Adrenal gland (tissue), 12 donors: ENCODE measurements around the gene BSN. TPM values are rescaled to one million over a fixed set of nuclear protein-coding genes. Genes with fewer than 3 reads are reported as not detected.

Experiments used
- DNase-seq, 7 donors: peaks; one replicate each; pipeline ENCODE4 v3.0.0-alpha.2; 2019 to 2020
- H3K27ac ChIP-seq, 5 donors: fragments of 200-600 bp; sonication (generic) in 4 of 5; 1 replicate in 3 of 5; 2 replicates in 2 of 5; pipeline versions ENCODE4 v1.5.1 to v1.8.0; 2016 to 2020; ENCODE audit warnings: mild to moderate bottlenecking in 1 of 5
- H3K27me3 ChIP-seq: fragments of 200-600 bp; 2 replicates; pipeline ENCODE4 v1.8.0; 2021
- H3K36me3 ChIP-seq, 2 donors: fragments of 200-600 bp; replicated peaks in 1 of 2; 1 replicate in 1 of 2; 2 replicates in 1 of 2; pipeline versions ENCODE4 v1.5.1 to v1.8.0; 2018 to 2022
- H3K4me1 ChIP-seq, 2 donors: fragments of 200-600 bp; replicated peaks in 1 of 2; 1 replicate in 1 of 2; 2 replicates in 1 of 2; pipeline versions ENCODE4 v1.5.1 to v1.8.0; 2018 to 2021
- H3K4me3 ChIP-seq, 4 donors: fragments of 200-600 bp; sonication (generic) in 3 of 4; one replicate each; pipeline ENCODE4 v1.5.1; 2016 to 2018
- H3K9me3 ChIP-seq, 3 donors: fragments of 200-600 bp; sonication (generic) in 1 of 3; replicated peaks in 1 of 3; 1 replicate in 2 of 3; 2 replicates in 1 of 3; pipeline versions ENCODE4 v1.5.1 to v1.8.0; 2016 to 2021
- CTCF ChIP-seq, 6 experiments: fragments of 450-650 bp in 4 of 6; fragments of 200-600 bp in 2 of 6; sonication (generic) in 1 of 6; IDR thresholded peaks; 1 replicate in 5 of 6; 2 replicates in 1 of 6; pipeline versions ENCODE4 v1.5.1 to v1.8.0; 2016 to 2021; ENCODE audit warnings: antibody characterized with exemption in 6 of 6, mild to moderate bottlenecking in 2 of 6, moderate library complexity in 1 of 6
- POLR2A ChIP-seq, 2 donors: fragments of 450-650 bp; IDR thresholded peaks; one replicate each; pipeline ENCODE4 v1.6.1; 2017; ENCODE audit warnings: antibody characterized with exemption in 2 of 2, mild to moderate bottlenecking in 2 of 2, moderate library complexity in 1 of 2
- WGBS, 4 donors: extraction: QIAGEN DNeasy Blood & Tissue Kit in 2 of 4; methylation state at CpG; one replicate each; pipeline versions ENCODE4 v1.1.5 to v1.1.7; 2013 to 2017; 5-methylcytosine and 5-hydroxymethylcytosine counted together
- intact Hi-C, 2 donors: fragments of 100-400 bp; cut with DNase I; formaldehyde crosslinking; loops; one replicate each; pipeline versions ENCODE4 v1.14.1 to v1.15.0; 2022 to 2023
- polyA plus RNA-seq, 3 donors: library from polyadenylated mRNA; stranded (reverse); fragments of 200-250 nt in 2 of 3; fragments of 350-450 nt in 1 of 3; fragmentation: Illumina TruSeq in 1 of 3; extraction: RNeasy Lipid Tissue Mini Kit (QIAGEN cat#74804) in 1 of 3; gene quantifications; one replicate each; pipeline ENCODE4 v1.2.3, GENCODE V29; 2013 to 2014
- total RNA-seq, 9 donors: library from RNA; depleted of rRNA in 4 of 9; stranded (reverse); fragments of >200 nt in 4 of 9; fragments of 120-200 nt in 1 of 9; fragmentation: NEBNext Ultra II Directional in 1 of 9; extraction: Animal tissue kit (Norgen Biotek cat#: 25700) in 1 of 9; gene quantifications; one replicate each; pipeline versions ENCODE4 v1.1.0 to v1.2.4, GENCODE V29; 2013 to 2023
- donor health status: healthy with polysubstance abuse.
- donor health status: Bipolar disorder and iron deficiency.
- donor health status: DM: yes; HTN: yes; CAD: no.
- donor health status: DM: no; HTN: no; CAD: no.
- donor health status: DM: no; HTN: no; CAD: no.
- donor health status: DM: yes; HTN: yes; CAD: no.

The BSN gene
- total and polyA plus RNA-seq, 12 donors, result 0.27 to 4.6 (median 1.5) TPM

GRCh38 chr3:49611291-49611690 lies 57.0 kb downstream of the BSN start:
- Histone ChIP-seq H3K36me3 (no peaks in the 10 kb centered on the region), H3K9me3 (no peaks in the 10 kb centered on the region), H3K4me3 (no peak overlapping the region), H3K27ac (no peak overlapping the region), H3K4me1 (no peaks in the 10 kb centered on the region), H3K27me3 (no peaks in the 10 kb centered on the region)
- intact Hi-C loops, result no loop called here
- 78 to 90% (median 80%) methylated on average over 6 of the region's 6 CpGs for WGBS, 4 donors
- TF ChIP-seq POLR2A (IDR thresholded peaks at IDR 0.05) (no peak), CTCF (IDR thresholded peaks at IDR 0.05) (no peak)
- peak in 1 of 7 donors; percentile 20 for DNase-seq

- intact Hi-C loops, result no loop called here
- Histone ChIP-seq H3K27ac (no peak overlapping the region), H3K4me3 (no peak overlapping the region), H3K9me3 (no peaks in the 10 kb centered on the region), H3K4me1 (no peaks in the 10 kb centered on the region), H3K27me3 (no peaks in the 10 kb centered on the region), H3K36me3 (no peaks in the 10 kb centered on the region)
- TF ChIP-seq CTCF (IDR thresholded peaks at IDR 0.05) (no peak), POLR2A (IDR thresholded peaks at IDR 0.05) (no peak)
- DNase-seq, result no peak
These were observed 57.4 kb downstream of the BSN start for GRCh38 chr3:49611719-49612118.

- H3K4me1 ChIP-seq, result no peaks in the 10 kb centered on the region
- TF ChIP-seq POLR2A (IDR thresholded peaks at IDR 0.05), result no peak
- no peak for TF ChIP-seq CTCF (IDR thresholded peaks at IDR 0.05)
- no peaks in the 10 kb centered on the region for H3K9me3 ChIP-seq
- H3K4me3 ChIP-seq, result no peak overlapping the region
- H3K36me3 ChIP-seq, result no peaks in the 10 kb centered on the region
- no peak for DNase-seq
- H3K27ac ChIP-seq, result no peak overlapping the region
- intact Hi-C loops, result no loop called here
- 79 to 87% (median 82%) methylated on average over 1 of the region's 1 CpG for WGBS, 4 donors
- no peaks in the 10 kb centered on the region for H3K27me3 ChIP-seq
These were observed 60.7 kb downstream of the BSN start for GRCh38 chr3:49614936-49615335.

- no peak for DNase-seq
- no peaks in the 10 kb centered on the region for H3K27me3 ChIP-seq
- intact Hi-C loops, result no loop called here
- TF ChIP-seq POLR2A (IDR thresholded peaks at IDR 0.05) (no peak), CTCF (IDR thresholded peaks at IDR 0.05) (no peak)
- 88 to 100% (median 94%) methylated on average over 1 of the region's 1 CpG for WGBS, 4 donors
- no peak overlapping the region for H3K4me3 ChIP-seq
- H3K27ac ChIP-seq, result no peak overlapping the region
- H3K36me3 ChIP-seq, result no peaks in the 10 kb centered on the region
- no peaks in the 10 kb centered on the region for H3K9me3 ChIP-seq
- no peaks in the 10 kb centered on the region for H3K4me1 ChIP-seq
These were observed 61.8 kb downstream of the BSN start for GRCh38 chr3:49616061-49616460.
